ENCODE data around the gene LGR6. TPM values are rescaled to one million over a fixed set of nuclear protein-coding genes. Genes with fewer than 3 reads are reported as not detected.
"Not testable (repeated sequence)": the region's sequence is repeated elsewhere in the genome, so short reads cannot be mapped to it uniquely, and the experiment has no call there.

The LGR6 gene
- total RNA-seq, 1 donor from 2014 or later, result not detected

- Histone ChIP-seq H3K36me3 (ENCODE audit: control insufficient read depth, insufficient read depth, low read length) (no peaks in the 10 kb centered on the region), H3K4me3 (ENCODE audit: low read depth, low read length) (no peak overlapping the region), H3K27me3 (ENCODE audit: control insufficient read depth, insufficient read depth, low read length) (peaks cover 5% of the 10 kb centered on the region)
- DNase-seq (ENCODE audit: low read depth) (no peak), FAIRE-seq (no peak)
- TF ChIP-seq, protein P1, sequence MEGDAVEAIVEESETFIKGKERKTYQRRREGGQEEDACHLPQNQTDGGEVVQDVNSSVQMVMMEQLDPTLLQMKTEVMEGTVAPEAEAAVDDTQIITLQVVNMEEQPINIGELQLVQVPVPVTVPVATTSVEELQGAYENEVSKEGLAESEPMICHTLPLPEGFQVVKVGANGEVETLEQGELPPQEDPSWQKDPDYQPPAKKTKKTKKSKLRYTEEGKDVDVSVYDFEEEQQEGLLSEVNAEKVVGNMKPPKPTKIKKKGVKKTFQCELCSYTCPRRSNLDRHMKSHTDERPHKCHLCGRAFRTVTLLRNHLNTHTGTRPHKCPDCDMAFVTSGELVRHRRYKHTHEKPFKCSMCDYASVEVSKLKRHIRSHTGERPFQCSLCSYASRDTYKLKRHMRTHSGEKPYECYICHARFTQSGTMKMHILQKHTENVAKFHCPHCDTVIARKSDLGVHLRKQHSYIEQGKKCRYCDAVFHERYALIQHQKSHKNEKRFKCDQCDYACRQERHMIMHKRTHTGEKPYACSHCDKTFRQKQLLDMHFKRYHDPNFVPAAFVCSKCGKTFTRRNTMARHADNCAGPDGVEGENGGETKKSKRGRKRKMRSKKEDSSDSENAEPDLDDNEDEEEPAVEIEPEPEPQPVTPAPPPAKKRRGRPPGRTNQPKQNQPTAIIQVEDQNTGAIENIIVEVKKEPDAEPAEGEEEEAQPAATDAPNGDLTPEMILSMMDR (IDR thresholded peaks at IDR 0.05; ENCODE audit: insufficient read depth, low read length, severe bottlenecking), result no peak
Measured at GRCh38 chr1:202165942-202166843, 27.4 kb upstream of the LGR6 start.

GRCh38 chr1:202167054-202167453 is 26.5 kb upstream of the LGR6 start:
- not testable (repeated sequence) for H3K4me3 ChIP-seq (ENCODE audit: low read depth, low read length); H3K36me3 ChIP-seq (ENCODE audit: control insufficient read depth, insufficient read depth, low read length); FAIRE-seq; DNase-seq (ENCODE audit: low read depth); H3K27me3 ChIP-seq (ENCODE audit: control insufficient read depth, insufficient read depth, low read length)

GRCh38 chr1:202167708-202168415 is 25.7 kb upstream of the LGR6 start:
- peaks cover 5% of the 10 kb centered on the region for H3K27me3 ChIP-seq (ENCODE audit: control insufficient read depth, insufficient read depth, low read length)
- FAIRE-seq (no peak), DNase-seq (ENCODE audit: low read depth) (no peak)
- no peak overlapping the region for H3K4me3 ChIP-seq (ENCODE audit: low read depth, low read length)
- H3K36me3 ChIP-seq (ENCODE audit: control insufficient read depth, insufficient read depth, low read length), result no peaks in the 10 kb centered on the region
- TF ChIP-seq, protein P1 (IDR thresholded peaks at IDR 0.05; ENCODE audit: insufficient read depth, low read length, severe bottlenecking), result no peak

DNA sequence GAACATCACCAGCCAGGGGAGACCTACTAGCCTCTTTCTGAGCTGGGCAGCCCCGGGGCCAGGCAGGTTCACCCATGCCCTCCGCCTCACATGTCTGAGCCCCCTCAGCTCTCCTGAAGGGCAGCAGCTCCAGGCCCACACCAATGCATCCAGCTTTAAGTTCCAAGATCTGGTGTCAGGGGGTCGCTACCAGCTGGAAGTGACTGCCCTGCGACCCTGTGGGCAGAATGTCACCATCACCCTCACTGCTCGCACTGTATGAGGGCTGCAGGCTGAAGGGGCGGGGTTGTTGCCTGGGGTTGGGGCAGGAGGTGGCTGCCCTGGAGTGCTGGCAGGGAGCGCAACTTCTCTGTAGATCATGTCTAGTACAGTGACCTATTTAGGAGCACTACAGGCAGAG is 24.7 kb upstream of the LGR6 start:
- H3K4me3 ChIP-seq (ENCODE audit: low read depth, low read length), result no peak overlapping the region
- no peak for DNase-seq (ENCODE audit: low read depth)
- H3K36me3 ChIP-seq (ENCODE audit: control insufficient read depth, insufficient read depth, low read length), result no peaks in the 10 kb centered on the region
- peaks cover 4% of the 10 kb centered on the region for H3K27me3 ChIP-seq (ENCODE audit: control insufficient read depth, insufficient read depth, low read length)
- no peak for FAIRE-seq
- TF ChIP-seq, protein P1 (IDR thresholded peaks at IDR 0.05; ENCODE audit: insufficient read depth, low read length, severe bottlenecking), result no peak

DNA sequence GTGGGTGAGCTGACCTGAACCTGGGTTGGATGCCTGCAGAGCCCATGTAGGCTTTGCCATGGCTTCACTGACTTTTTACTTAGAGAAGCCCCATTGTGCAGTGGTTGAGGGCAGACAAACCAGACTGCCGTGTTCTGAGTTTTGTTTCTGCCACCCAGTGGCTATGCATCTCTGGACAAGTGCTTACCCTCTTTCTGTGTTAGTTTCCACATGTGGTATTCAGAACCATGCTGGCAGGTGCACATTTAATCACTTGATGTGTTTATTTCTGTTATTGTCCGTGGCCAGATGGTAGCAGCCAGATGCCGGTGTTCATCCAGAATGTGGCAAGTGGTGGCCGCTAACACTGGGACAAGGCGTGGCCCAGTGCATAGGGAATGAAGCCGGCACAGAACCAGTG is 22.9 kb upstream of the LGR6 start:
- DNase-seq (ENCODE audit: low read depth), result no peak
- peaks cover 4% of the 10 kb centered on the region for H3K27me3 ChIP-seq (ENCODE audit: control insufficient read depth, insufficient read depth, low read length)
- no peak overlapping the region for H3K4me3 ChIP-seq (ENCODE audit: low read depth, low read length)
- no peaks in the 10 kb centered on the region for H3K36me3 ChIP-seq (ENCODE audit: control insufficient read depth, insufficient read depth, low read length)
- FAIRE-seq, result no peak
- TF ChIP-seq, protein P1 (IDR thresholded peaks at IDR 0.05; ENCODE audit: insufficient read depth, low read length, severe bottlenecking), result no peak

GRCh38 chr1:202171292-202172014 is 22.1 kb upstream of the LGR6 start:
- H3K4me3 ChIP-seq (ENCODE audit: low read depth, low read length), result no peak overlapping the region

More at GRCh38 chr1:202171292-202172014, 22.1 kb upstream of the LGR6 start:
- DNase-seq (ENCODE audit: low read depth), result no peak
- Histone ChIP-seq H3K27me3 (ENCODE audit: control insufficient read depth, insufficient read depth, low read length) (peaks cover 4% of the 10 kb centered on the region), H3K36me3 (ENCODE audit: control insufficient read depth, insufficient read depth, low read length) (no peaks in the 10 kb centered on the region)
- TF ChIP-seq, protein P1 (IDR thresholded peaks at IDR 0.05; ENCODE audit: insufficient read depth, low read length, severe bottlenecking), result no peak
- FAIRE-seq, result no peak

Measured in bronchial epithelial cell (primary cell).